Measurements from ENCODE around the gene PCDHB4.
"Not testable (repeated sequence)": the region's sequence is repeated elsewhere in the genome, so short reads cannot be mapped to it uniquely, and the experiment has no call there.

Gene PCDHB4

DNA sequence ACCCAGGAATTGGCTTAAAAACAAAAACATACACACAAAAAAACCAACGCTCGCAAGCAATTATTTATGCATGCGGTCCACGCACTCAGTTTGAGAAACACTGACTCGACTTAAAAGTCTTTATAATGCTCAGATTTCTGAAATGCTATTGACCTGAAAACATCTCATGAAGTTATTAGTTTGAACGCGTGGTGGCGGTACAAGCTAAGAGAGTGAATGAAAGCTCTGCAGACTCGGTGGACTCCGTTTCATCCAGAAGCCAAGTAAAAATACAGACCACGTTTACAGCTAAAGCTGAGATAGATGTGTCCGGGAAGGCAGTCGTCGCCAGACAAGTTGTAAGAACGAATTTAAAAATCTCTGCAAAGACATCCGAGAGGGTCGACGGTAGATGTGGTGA is 28.2 kb downstream of the PCDHB4 start, which contains the start of gene PCDHB6:
Gene PCDHB6 (plus strand): TSS at position 246 of the 400 bp plus-strand sequence. CDS start 201 bp downstream, outside the sequence.
- Histone ChIP-seq H3F3A (ENCODE audit: insufficient read depth, low read length) (no peaks in the 10 kb centered on the region), H3K4me3 (ENCODE audit: low read length) (0 out of 2 replicates have a peak within 1 kb of the TSS, but pooled peaks have one; percentile 2), H3K9me3 (replicated peaks; ENCODE audit: insufficient read depth, low read length) (no peaks in the 10 kb centered on the region), H3K27ac (ENCODE audit: low read length) (no peak within 1 kb of the TSS), H4K20me1 (ENCODE audit: insufficient read depth, low read length) (no peaks in the 10 kb centered on the region), H3K36me3 (replicated peaks; ENCODE audit: insufficient read depth, low read length) (no peaks in the 10 kb centered on the region), H3K4me2 (ENCODE audit: low read depth, low read length) (peak within 1 kb of the TSS; percentile 4; the same call in 1 of the 2 replicates), H3K79me2 (ENCODE audit: low read length) (no peaks in the 10 kb centered on the region), H3K4me1 (ENCODE audit: low read length) (no peaks in the 10 kb centered on the region), H3K9me2 (replicated peaks; ENCODE audit: insufficient read depth, low read length) (no peaks in the 10 kb centered on the region), H3K9ac (ENCODE audit: low read length) (no peak within 1 kb of the TSS), H2AFZ (ENCODE audit: low read length) (peak within 1 kb of the TSS; percentile 2; the same call in 1 of the 2 replicates), H3K27me3 (replicated peaks; ENCODE audit: insufficient read depth, low read length) (no peaks in the 10 kb centered on the region)
- no peak for TF ChIP-seq EZH2 (optimal IDR thresholded peaks at IDR 0.05; ENCODE audit: low read depth, low read length)
- TF ChIP-seq CTCF (IDR thresholded peaks at IDR 0.05; ENCODE audit: low read length): peak; percentile 47
- DNase-seq: peak; percentile 43

DNA sequence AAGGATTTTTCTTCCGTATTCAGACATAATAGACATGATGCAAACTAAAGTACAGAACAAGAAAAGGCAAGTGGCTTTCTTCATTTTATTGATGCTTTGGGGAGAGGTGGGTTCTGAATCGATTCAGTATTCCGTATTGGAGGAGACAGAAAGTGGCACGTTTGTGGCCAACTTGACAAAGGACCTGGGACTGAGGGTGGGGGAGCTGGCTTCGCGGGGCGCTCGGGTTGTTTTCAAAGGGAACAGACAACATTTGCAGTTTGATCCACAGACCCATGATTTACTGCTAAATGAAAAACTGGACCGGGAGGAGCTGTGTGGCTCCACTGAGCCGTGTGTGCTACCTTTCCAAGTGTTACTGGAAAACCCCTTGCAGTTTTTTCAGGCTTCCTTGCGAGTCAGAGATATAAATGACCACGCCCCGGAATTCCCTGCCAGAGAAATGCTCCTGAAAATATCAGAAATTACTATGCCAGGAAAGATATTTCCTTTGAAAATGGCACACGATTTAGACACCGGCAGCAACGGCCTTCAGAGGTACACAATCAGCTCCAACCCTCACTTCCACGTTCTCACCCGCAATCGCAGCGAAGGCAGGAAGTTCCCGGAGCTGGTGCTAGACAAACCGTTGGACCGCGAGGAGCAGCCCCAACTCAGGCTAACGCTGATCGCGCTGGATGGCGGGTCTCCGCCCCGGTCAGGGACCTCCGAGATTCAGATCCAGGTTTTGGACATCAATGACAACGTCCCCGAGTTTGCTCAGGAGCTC is 28.8 kb downstream of the PCDHB4 start:
- H3K4me2 ChIP-seq (ENCODE audit: low read depth, low read length): peak overlapping the region; percentile 4; the same call in 1 of the 2 replicates
- H3K27ac ChIP-seq (ENCODE audit: low read length): no peak overlapping the region
- H3K4me3 ChIP-seq (ENCODE audit: low read length): 0 out of 2 replicates have a peak overlapping the region, but pooled peaks have one; percentile 2
- no peaks in the 10 kb centered on the region for H3F3A ChIP-seq (ENCODE audit: insufficient read depth, low read length)
- H3K27me3 ChIP-seq (replicated peaks; ENCODE audit: insufficient read depth, low read length): no peaks in the 10 kb centered on the region
- no peak overlapping the region for H3K9ac ChIP-seq (ENCODE audit: low read length)
- no peaks in the 10 kb centered on the region for H3K79me2 ChIP-seq (ENCODE audit: low read length)
- H3K36me3 ChIP-seq (replicated peaks; ENCODE audit: insufficient read depth, low read length): no peaks in the 10 kb centered on the region
- peak overlapping the region; percentile 2; the same call in 1 of the 2 replicates for H2AFZ ChIP-seq (ENCODE audit: low read length)
- H3K9me3 ChIP-seq (replicated peaks; ENCODE audit: insufficient read depth, low read length): no peaks in the 10 kb centered on the region
- H4K20me1 ChIP-seq (ENCODE audit: insufficient read depth, low read length): no peaks in the 10 kb centered on the region
- TF ChIP-seq EZH2 (optimal IDR thresholded peaks at IDR 0.05; ENCODE audit: low read depth, low read length) (no peak), EZH2phosphoT487 (IDR thresholded peaks at IDR 0.05; ENCODE audit: low read length) (no peak)
- H3K9me2 ChIP-seq (replicated peaks; ENCODE audit: insufficient read depth, low read length): no peaks in the 10 kb centered on the region
- DNase-seq: no peak
- no peaks in the 10 kb centered on the region for H3K4me1 ChIP-seq (ENCODE audit: low read length)

DNA sequence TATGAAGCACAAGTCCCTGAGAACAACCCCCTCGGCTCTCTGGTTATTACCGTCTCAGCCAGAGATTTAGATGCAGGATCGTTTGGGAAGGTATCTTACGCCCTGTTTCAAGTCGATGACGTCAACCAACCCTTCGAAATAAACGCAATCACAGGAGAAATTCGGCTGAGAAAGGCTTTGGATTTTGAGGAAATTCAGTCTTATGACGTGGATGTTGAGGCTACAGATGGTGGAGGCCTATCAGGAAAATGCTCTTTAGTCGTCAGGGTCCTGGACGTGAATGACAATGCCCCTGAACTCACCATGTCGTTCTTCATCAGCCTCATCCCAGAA is 29.3 kb downstream of the PCDHB4 start:
- DNase-seq: no peak
- Histone ChIP-seq H2AFZ (ENCODE audit: low read length) (no peak overlapping the region), H3K9ac (ENCODE audit: low read length) (no peak overlapping the region), H4K20me1 (ENCODE audit: insufficient read depth, low read length) (no peaks in the 10 kb centered on the region), H3F3A (ENCODE audit: insufficient read depth, low read length) (no peaks in the 10 kb centered on the region), H3K4me3 (ENCODE audit: low read length) (no peak overlapping the region), H3K36me3 (replicated peaks; ENCODE audit: insufficient read depth, low read length) (no peaks in the 10 kb centered on the region), H3K27me3 (replicated peaks; ENCODE audit: insufficient read depth, low read length) (no peaks in the 10 kb centered on the region), H3K27ac (ENCODE audit: low read length) (no peak overlapping the region), H3K4me1 (ENCODE audit: low read length) (no peaks in the 10 kb centered on the region), H3K9me3 (replicated peaks; ENCODE audit: insufficient read depth, low read length) (no peaks in the 10 kb centered on the region), H3K9me2 (replicated peaks; ENCODE audit: insufficient read depth, low read length) (no peaks in the 10 kb centered on the region), H3K79me2 (ENCODE audit: low read length) (no peaks in the 10 kb centered on the region), H3K4me2 (ENCODE audit: low read depth, low read length) (no peak overlapping the region)
- TF ChIP-seq EZH2 (optimal IDR thresholded peaks at IDR 0.05; ENCODE audit: low read depth, low read length): no peak
- TF ChIP-seq CTCF (IDR thresholded peaks at IDR 0.05; ENCODE audit: low read length): no peak
- TF ChIP-seq EZH2phosphoT487 (IDR thresholded peaks at IDR 0.05; ENCODE audit: low read length): no peak

GRCh38 chr5:141151632-141152031 is 30.0 kb downstream of the PCDHB4 start:
- DNase-seq; H3K9ac ChIP-seq (ENCODE audit: low read length); H3K36me3 ChIP-seq (replicated peaks; ENCODE audit: insufficient read depth, low read length); H3K9me3 ChIP-seq (replicated peaks; ENCODE audit: insufficient read depth, low read length); H3K9me2 ChIP-seq (replicated peaks; ENCODE audit: insufficient read depth, low read length); H3F3A ChIP-seq (ENCODE audit: insufficient read depth, low read length); H3K79me2 ChIP-seq (ENCODE audit: low read length); H3K27ac ChIP-seq (ENCODE audit: low read length); H3K4me2 ChIP-seq (ENCODE audit: low read depth, low read length); H3K4me1 ChIP-seq (ENCODE audit: low read length); H3K4me3 ChIP-seq (ENCODE audit: low read length); H2AFZ ChIP-seq (ENCODE audit: low read length); H4K20me1 ChIP-seq (ENCODE audit: insufficient read depth, low read length); H3K27me3 ChIP-seq (replicated peaks; ENCODE audit: insufficient read depth, low read length): not testable (repeated sequence)

GRCh38 chr5:141152096-141152495 is 30.5 kb downstream of the PCDHB4 start:
- not testable (repeated sequence) for H3K9me3 ChIP-seq (replicated peaks; ENCODE audit: insufficient read depth, low read length); H3K4me3 ChIP-seq (ENCODE audit: low read length); H3F3A ChIP-seq (ENCODE audit: insufficient read depth, low read length); H3K4me1 ChIP-seq (ENCODE audit: low read length); H2AFZ ChIP-seq (ENCODE audit: low read length); H3K27me3 ChIP-seq (replicated peaks; ENCODE audit: insufficient read depth, low read length); H3K36me3 ChIP-seq (replicated peaks; ENCODE audit: insufficient read depth, low read length); H3K4me2 ChIP-seq (ENCODE audit: low read depth, low read length); H4K20me1 ChIP-seq (ENCODE audit: insufficient read depth, low read length); H3K27ac ChIP-seq (ENCODE audit: low read length); H3K79me2 ChIP-seq (ENCODE audit: low read length); H3K9me2 ChIP-seq (replicated peaks; ENCODE audit: insufficient read depth, low read length); DNase-seq; H3K9ac ChIP-seq (ENCODE audit: low read length)
